Loucy (cell line): ENCODE measurements around the gene MFAP5.

Source experiments
- H2AFZ ChIP-seq: fragments of 200-600 bp; sonication (generic); 2 replicates; pipeline ENCODE4 v1.6.0; 2016; ENCODE audit warnings: antibody characterized with exemption, mild to moderate bottlenecking, low read length, moderate library complexity
- H3F3A ChIP-seq: fragments of 200-600 bp; 2 replicates; pipeline ENCODE4 v1.6.0; 2016; ENCODE audit warnings: antibody characterized with exemption, low read depth, mild to moderate bottlenecking
- H3K27me3 ChIP-seq: fragments of 200-600 bp; sonication (generic); 2 replicates; pipeline ENCODE4 v1.6.1; 2014; ENCODE audit warnings: low read length, mild to moderate bottlenecking; ENCODE audit not compliant: insufficient read depth, poor library complexity, severe bottlenecking
- H3K36me3 ChIP-seq: fragments of 200-600 bp; sonication (generic); 2 replicates; pipeline ENCODE4 v1.6.1; 2016; ENCODE audit warnings: low read length; ENCODE audit not compliant: insufficient read depth
- H3K4me1 ChIP-seq: fragments of 200-600 bp; sonication (generic); 2 replicates; pipeline ENCODE4 v1.5.1; 2014; ENCODE audit warnings: low read length, mild to moderate bottlenecking; ENCODE audit not compliant: insufficient read depth, poor library complexity, severe bottlenecking
- H3K4me2 ChIP-seq: fragments of 200-600 bp; sonication (generic); 2 replicates; pipeline ENCODE4 v1.6.0; 2014; ENCODE audit warnings: antibody characterized with exemption, low read length, low read depth, mild to moderate bottlenecking; ENCODE audit not compliant: poor library complexity, severe bottlenecking
- H3K4me3 ChIP-seq: fragments of 200-600 bp; sonication (generic); 2 replicates; pipeline ENCODE4 v1.5.1; 2014; ENCODE audit warnings: low read length, mild to moderate bottlenecking, mixed read lengths; ENCODE audit not compliant: poor library complexity, severe bottlenecking
- H3K79me2 ChIP-seq: fragments of 200-600 bp; sonication (generic); 2 replicates; pipeline ENCODE4 v1.6.1; 2014; ENCODE audit warnings: low read length; ENCODE audit not compliant: insufficient read depth
- H3K9ac ChIP-seq: fragments of 200-600 bp; sonication (generic); 2 replicates; pipeline ENCODE4 v1.6.0; 2014; ENCODE audit warnings: mild to moderate bottlenecking, low read depth, low read length, moderate library complexity; ENCODE audit not compliant: poor library complexity, severe bottlenecking
- H3K9me2 ChIP-seq: fragments of 200-600 bp; sonication (generic); replicated peaks from 2 replicates; pipeline ENCODE4 v1.6.1; 2016; ENCODE audit warnings: low read depth, low read length, mixed read lengths
- H3K9me3 ChIP-seq: fragments of 200-600 bp; sonication (generic); 2 replicates; pipeline ENCODE4 v1.6.1; 2014; ENCODE audit warnings: mild to moderate bottlenecking, antibody characterized with exemption, low read length, low read depth; ENCODE audit not compliant: insufficient read depth
- H4K20me1 ChIP-seq: fragments of 200-600 bp; sonication (generic); 2 replicates; pipeline ENCODE4 v1.6.0; 2014; ENCODE audit warnings: antibody characterized with exemption, low read length, mild to moderate bottlenecking; ENCODE audit not compliant: insufficient read depth, poor library complexity, severe bottlenecking
- EZH2phosphoT487 ChIP-seq: fragments of 200-600 bp; IDR thresholded peaks from 2 replicates; pipeline ENCODE4 v1.6.1; 2018; ENCODE audit warnings: antibody characterized with exemption, mild to moderate bottlenecking, moderate library complexity, borderline replicate concordance
- TF ChIP-seq, protein P1 (sequence below): fragments of 200-600 bp; sonication (generic); conservative IDR thresholded peaks from 2 replicates; pipeline ENCODE4 v1.5.1; 2014; ENCODE audit warnings: mild to moderate bottlenecking, antibody characterized with exemption, low read length

The MFAP5 gene

DNA sequence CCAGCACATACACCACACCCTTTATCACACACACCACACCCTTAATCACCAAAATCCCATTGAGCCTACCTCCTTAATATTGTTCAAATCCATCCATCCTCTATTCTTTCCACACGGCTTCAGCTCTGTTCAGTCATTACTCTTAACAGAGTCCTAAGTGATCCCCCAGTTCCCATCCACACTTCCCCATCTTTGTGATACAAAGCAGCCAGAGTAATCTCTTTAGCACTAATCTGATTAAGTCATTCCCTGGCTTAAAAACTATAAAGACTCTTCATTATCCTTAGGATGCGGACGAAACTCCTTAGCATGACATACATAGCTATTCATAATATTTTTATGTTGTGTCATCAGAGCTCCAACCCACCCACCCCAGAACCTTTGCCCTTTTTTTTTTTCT lies 14.7 kb upstream of the MFAP5 start:
- Histone ChIP-seq H2AFZ (peak overlapping the region; percentile 54; the same call in 1 of the 2 replicates), H4K20me1 (no peaks in the 10 kb centered on the region), H3K4me3 (no peak overlapping the region), H3K9ac (no peak overlapping the region), H3K27me3 (no peaks in the 10 kb centered on the region), H3K4me2 (no peak overlapping the region), H3F3A (no peaks in the 10 kb centered on the region), H3K79me2 (no peaks in the 10 kb centered on the region), H3K36me3 (no peaks in the 10 kb centered on the region), H3K9me3 (no peaks in the 10 kb centered on the region), H3K4me1 (peaks cover 23% of the 10 kb centered on the region), H3K9me2 (no peaks in the 10 kb centered on the region)
- TF ChIP-seq, protein P1, sequence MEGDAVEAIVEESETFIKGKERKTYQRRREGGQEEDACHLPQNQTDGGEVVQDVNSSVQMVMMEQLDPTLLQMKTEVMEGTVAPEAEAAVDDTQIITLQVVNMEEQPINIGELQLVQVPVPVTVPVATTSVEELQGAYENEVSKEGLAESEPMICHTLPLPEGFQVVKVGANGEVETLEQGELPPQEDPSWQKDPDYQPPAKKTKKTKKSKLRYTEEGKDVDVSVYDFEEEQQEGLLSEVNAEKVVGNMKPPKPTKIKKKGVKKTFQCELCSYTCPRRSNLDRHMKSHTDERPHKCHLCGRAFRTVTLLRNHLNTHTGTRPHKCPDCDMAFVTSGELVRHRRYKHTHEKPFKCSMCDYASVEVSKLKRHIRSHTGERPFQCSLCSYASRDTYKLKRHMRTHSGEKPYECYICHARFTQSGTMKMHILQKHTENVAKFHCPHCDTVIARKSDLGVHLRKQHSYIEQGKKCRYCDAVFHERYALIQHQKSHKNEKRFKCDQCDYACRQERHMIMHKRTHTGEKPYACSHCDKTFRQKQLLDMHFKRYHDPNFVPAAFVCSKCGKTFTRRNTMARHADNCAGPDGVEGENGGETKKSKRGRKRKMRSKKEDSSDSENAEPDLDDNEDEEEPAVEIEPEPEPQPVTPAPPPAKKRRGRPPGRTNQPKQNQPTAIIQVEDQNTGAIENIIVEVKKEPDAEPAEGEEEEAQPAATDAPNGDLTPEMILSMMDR: no peak
- no peak for TF ChIP-seq EZH2phosphoT487

DNA sequence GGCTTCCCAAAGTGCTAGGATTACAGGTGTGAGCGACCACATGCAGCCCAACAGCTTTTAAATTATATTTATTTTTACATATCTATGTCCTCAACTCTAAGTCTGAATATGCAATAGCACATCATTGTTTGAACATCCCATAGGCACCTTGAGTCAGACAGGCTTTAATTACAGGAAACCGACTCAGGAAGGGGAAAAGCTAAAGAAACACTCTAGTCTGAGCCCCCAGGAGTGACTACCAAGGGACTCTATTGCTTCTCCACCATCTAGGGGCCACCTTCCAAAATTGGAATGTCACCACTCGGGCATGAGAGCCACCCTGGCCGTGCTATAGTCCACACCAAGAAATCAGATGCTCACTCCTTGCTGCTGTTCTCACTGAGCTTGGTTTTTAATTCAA lies 14.0 kb upstream of the MFAP5 start:
- H3K79me2 ChIP-seq: no peaks in the 10 kb centered on the region
- no peaks in the 10 kb centered on the region for H3K9me3 ChIP-seq
- peaks cover 23% of the 10 kb centered on the region for H3K4me1 ChIP-seq
- H3K4me2 ChIP-seq: peak overlapping the region; percentile 44
- H3K36me3 ChIP-seq: no peaks in the 10 kb centered on the region
- no peaks in the 10 kb centered on the region for H4K20me1 ChIP-seq
- TF ChIP-seq, protein P1: no peak
- TF ChIP-seq EZH2phosphoT487: no peak
- no peaks in the 10 kb centered on the region for H3K27me3 ChIP-seq
- peak overlapping the region; percentile 26 for H3K4me3 ChIP-seq
- H2AFZ ChIP-seq: peak overlapping the region; percentile 54
- H3F3A ChIP-seq: no peaks in the 10 kb centered on the region
- H3K9ac ChIP-seq: no peak overlapping the region
- no peaks in the 10 kb centered on the region for H3K9me2 ChIP-seq

DNA sequence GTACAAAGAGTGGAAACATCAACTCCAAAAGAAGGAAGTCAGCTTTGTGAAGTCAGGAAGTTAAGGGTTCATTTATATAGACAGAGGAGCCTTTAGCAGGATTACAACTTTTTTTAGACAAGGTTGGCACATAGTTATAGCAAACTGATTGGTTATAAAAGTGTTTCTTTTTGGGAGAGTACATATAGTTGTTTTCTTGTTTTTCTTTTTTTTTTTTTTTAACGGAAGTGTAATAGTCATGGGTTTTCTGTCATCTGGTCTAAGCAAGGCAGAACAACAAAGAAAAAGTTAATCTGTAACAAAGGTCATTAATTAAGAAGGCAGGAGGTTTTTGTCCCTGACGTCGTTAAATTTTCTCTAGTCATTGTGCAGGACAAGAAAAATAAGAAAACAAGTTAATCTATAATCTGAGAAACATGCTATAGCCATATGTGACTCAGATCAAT lies 13.0 kb upstream of the MFAP5 start:
- H3K9ac ChIP-seq: no peak overlapping the region

More for the DNA sequence above, 13.0 kb upstream of the MFAP5 start:
- no peaks in the 10 kb centered on the region for H3K36me3 ChIP-seq
- H3K27me3 ChIP-seq: no peaks in the 10 kb centered on the region
- no peaks in the 10 kb centered on the region for H3K9me2 ChIP-seq
- H3K9me3 ChIP-seq: no peaks in the 10 kb centered on the region
- H4K20me1 ChIP-seq: no peaks in the 10 kb centered on the region
- H3K4me1 ChIP-seq: peaks cover 23% of the 10 kb centered on the region
- peak overlapping the region; percentile 91 for H2AFZ ChIP-seq
- TF ChIP-seq, protein P1: no peak
- TF ChIP-seq EZH2phosphoT487: no peak
- H3K4me3 ChIP-seq: no peak overlapping the region
- no peaks in the 10 kb centered on the region for H3K79me2 ChIP-seq
- no peaks in the 10 kb centered on the region for H3F3A ChIP-seq
- H3K4me2 ChIP-seq: no peak overlapping the region
